OCI-LY3 (cell line): ENCODE results near the gene EIF2S2.

ENCODE experiments used
- H2AFZ ChIP-seq: fragments of 200-600, 300-600 bp; shearing (Covaris generic); 2 replicates; pipeline ENCODE4 v1.6.0; 2014; ENCODE audit warnings: antibody characterized with exemption, low read depth, low read length
- H3K27ac ChIP-seq: fragments of 200-600, 300-600 bp; sonication (generic); 2 replicates; pipeline ENCODE4 v1.5.1; 2014; ENCODE audit warnings: mild to moderate bottlenecking, low read length, moderate library complexity, mixed read lengths
- H3K27me3 ChIP-seq: fragments of 200-600, 300-600 bp; sonication (generic); 2 replicates; pipeline ENCODE4 v1.6.1; 2014; ENCODE audit warnings: low read depth, low read length, mixed read lengths
- H3K36me3 ChIP-seq: fragments of 200-600, 300-600 bp; sonication (generic); replicated peaks from 2 replicates; pipeline ENCODE3; 2014; ENCODE audit warnings: low read depth, low read length, mixed read lengths
- H3K4me1 ChIP-seq: fragments of 300-600, 200-600 bp; sonication (generic); 2 replicates; pipeline ENCODE4 v1.6.1; 2014; ENCODE audit warnings: low read length, mixed read lengths
- H3K4me2 ChIP-seq: fragments of 200-600, 300-600 bp; sonication (generic); 2 replicates; pipeline ENCODE4 v1.6.1; 2014; ENCODE audit warnings: low read length, mixed read lengths
- H3K4me3 ChIP-seq: fragments of 300-600, 200-600 bp; sonication (generic); 2 replicates; pipeline ENCODE4 v1.5.1; 2014; ENCODE audit warnings: antibody characterized with exemption, mild to moderate bottlenecking, low read length, moderate library complexity
- H3K79me2 ChIP-seq: fragments of 300-600, 200-600 bp; shearing (Covaris generic); 2 replicates; pipeline ENCODE4 v1.6.1; 2014; ENCODE audit warnings: mild to moderate bottlenecking, low read length, mixed read lengths
- H3K9ac ChIP-seq: fragments of 300-600, 200-600 bp; shearing (Covaris generic); 2 replicates; pipeline ENCODE4 v1.6.0; 2014; ENCODE audit warnings: mild to moderate bottlenecking, low read length, moderate library complexity
- H3K9me3 ChIP-seq: fragments of 200-600, 300-600 bp; shearing (Covaris generic); 2 replicates; pipeline ENCODE4 v1.6.1; 2014; ENCODE audit warnings: low read length, mixed read lengths; ENCODE audit not compliant: insufficient read depth
- H4K20me1 ChIP-seq: fragments of 200-600, 300-600 bp; sonication (generic); 2 replicates; pipeline ENCODE4 v1.6.1; 2016; ENCODE audit warnings: low read length, mixed read lengths; ENCODE audit not compliant: insufficient read depth
- CTCF ChIP-seq: fragments of 200-600, 300-600 bp; sonication (generic); IDR thresholded peaks from 2 replicates; pipeline ENCODE4 v1.5.1; 2014; ENCODE audit warnings: antibody characterized with exemption, low read length, low read depth
- EZH2phosphoT487 ChIP-seq: fragments of 200-600 bp; shearing (Covaris generic); IDR thresholded peaks from 2 replicates; pipeline ENCODE4 v1.6.1; 2018; ENCODE audit warnings: antibody characterized with exemption, mixed run types, low read depth

Gene EIF2S2

GRCh38 chr20:34100576-34100975, 11.5 kb downstream of the EIF2S2 start:
- no peak overlapping the region for H3K4me3 ChIP-seq
- peaks cover 38% of the 10 kb centered on the region for H4K20me1 ChIP-seq
- no peak overlapping the region for H2AFZ ChIP-seq
- H3K9ac ChIP-seq = no peak overlapping the region
- TF ChIP-seq CTCF = no peak
- no peak for TF ChIP-seq EZH2phosphoT487
- no peaks in the 10 kb centered on the region for H3K9me3 ChIP-seq
- H3K4me1 ChIP-seq = peaks cover 15% of the 10 kb centered on the region
- H3K27ac ChIP-seq = no peak overlapping the region
- peaks cover 90% of the 10 kb centered on the region for H3K36me3 ChIP-seq
- no peaks in the 10 kb centered on the region for H3K27me3 ChIP-seq
- peaks cover 74% of the 10 kb centered on the region for H3K79me2 ChIP-seq
- no peak overlapping the region for H3K4me2 ChIP-seq

DNA sequence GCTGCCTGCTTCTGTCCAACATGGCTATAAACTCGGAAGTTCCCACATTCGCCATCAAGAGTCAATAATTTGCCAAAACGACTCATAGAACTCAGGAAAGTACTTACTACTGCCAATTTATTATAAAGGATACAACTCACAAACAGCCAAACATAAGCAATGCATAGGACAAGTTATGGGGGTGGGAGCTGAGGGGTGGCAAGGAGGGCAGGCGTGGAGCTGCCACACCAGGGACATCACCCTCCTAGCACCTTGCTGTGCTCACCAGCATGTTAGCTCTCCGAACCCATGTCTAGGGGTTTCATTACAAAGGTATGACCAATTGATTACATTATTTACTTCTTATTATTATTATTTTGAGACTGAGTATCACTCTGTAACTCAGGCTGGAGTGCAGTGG, 12.4 kb downstream of the EIF2S2 start:
- Histone ChIP-seq H2AFZ (no peak overlapping the region), H3K4me1 (peaks cover 8% of the 10 kb centered on the region), H3K4me2 (no peak overlapping the region), H3K79me2 (peaks cover 65% of the 10 kb centered on the region), H3K4me3 (no peak overlapping the region), H3K36me3 (peaks cover 88% of the 10 kb centered on the region), H3K9me3 (no peaks in the 10 kb centered on the region), H4K20me1 (peaks cover 29% of the 10 kb centered on the region), H3K27me3 (no peaks in the 10 kb centered on the region), H3K27ac (no peak overlapping the region), H3K9ac (no peak overlapping the region)
- TF ChIP-seq EZH2phosphoT487 (no peak), CTCF (no peak)

- Histone ChIP-seq H3K79me2 (peaks cover 60% of the 10 kb centered on the region), H3K4me1 (no peaks in the 10 kb centered on the region), H3K4me2 (no peak overlapping the region), H2AFZ (no peak overlapping the region), H3K4me3 (no peak overlapping the region), H3K9ac (no peak overlapping the region), H3K36me3 (peaks cover 90% of the 10 kb centered on the region), H4K20me1 (peaks cover 32% of the 10 kb centered on the region), H3K27ac (no peak overlapping the region), H3K27me3 (no peaks in the 10 kb centered on the region), H3K9me3 (no peaks in the 10 kb centered on the region)
- no peak for TF ChIP-seq CTCF
- no peak for TF ChIP-seq EZH2phosphoT487
These were observed 13.5 kb downstream of the EIF2S2 start for GRCh38 chr20:34098570-34098969.

DNA sequence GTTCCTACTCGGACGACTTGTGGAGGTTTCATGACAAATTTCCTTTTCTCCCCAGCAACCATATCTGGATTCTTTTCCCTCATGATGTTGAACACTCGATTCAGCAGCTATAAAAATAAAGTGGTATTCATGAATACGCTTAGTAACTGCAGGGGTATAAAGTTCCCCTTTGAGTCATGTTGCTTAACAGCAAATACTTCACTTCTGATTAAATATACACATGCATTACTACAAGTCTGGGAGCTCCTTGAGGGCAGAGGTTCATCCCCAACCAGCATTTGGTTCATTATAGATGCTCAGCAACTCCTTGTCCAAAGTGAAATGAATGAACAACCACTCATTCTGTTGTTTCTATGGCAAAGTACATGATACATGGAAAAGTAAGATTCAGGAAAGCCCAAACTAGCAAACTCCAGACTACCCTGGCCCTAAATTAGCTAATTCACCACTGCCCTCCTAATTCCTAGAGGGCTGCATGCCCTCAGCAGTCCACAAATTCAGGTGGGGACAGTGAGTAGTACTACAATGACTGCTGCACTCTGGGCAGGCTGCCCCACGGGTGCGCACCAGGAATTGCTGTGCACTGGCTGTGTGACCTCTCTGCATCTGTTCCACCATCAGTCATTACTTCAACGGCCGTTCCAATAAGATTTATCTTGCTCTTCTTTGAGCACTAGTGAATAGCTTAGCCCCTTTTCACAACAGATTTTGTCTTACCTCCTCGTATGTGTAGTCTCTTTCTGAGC, 15.2 kb downstream of the EIF2S2 start:
- no peak overlapping the region for H3K9ac ChIP-seq
- no peak overlapping the region for H2AFZ ChIP-seq
- peaks cover 88% of the 10 kb centered on the region for H3K36me3 ChIP-seq
- no peak overlapping the region for H3K4me2 ChIP-seq
- H3K4me3 ChIP-seq = no peak overlapping the region
- no peaks in the 10 kb centered on the region for H3K9me3 ChIP-seq
- no peaks in the 10 kb centered on the region for H3K4me1 ChIP-seq
- no peaks in the 10 kb centered on the region for H3K27me3 ChIP-seq
- TF ChIP-seq CTCF = no peak
- TF ChIP-seq EZH2phosphoT487 = no peak
- peaks cover 24% of the 10 kb centered on the region for H4K20me1 ChIP-seq
- H3K27ac ChIP-seq = no peak overlapping the region
- peaks cover 53% of the 10 kb centered on the region for H3K79me2 ChIP-seq
